ENCODE measurements around the gene SERINC5.

Gene SERINC5

DNA sequence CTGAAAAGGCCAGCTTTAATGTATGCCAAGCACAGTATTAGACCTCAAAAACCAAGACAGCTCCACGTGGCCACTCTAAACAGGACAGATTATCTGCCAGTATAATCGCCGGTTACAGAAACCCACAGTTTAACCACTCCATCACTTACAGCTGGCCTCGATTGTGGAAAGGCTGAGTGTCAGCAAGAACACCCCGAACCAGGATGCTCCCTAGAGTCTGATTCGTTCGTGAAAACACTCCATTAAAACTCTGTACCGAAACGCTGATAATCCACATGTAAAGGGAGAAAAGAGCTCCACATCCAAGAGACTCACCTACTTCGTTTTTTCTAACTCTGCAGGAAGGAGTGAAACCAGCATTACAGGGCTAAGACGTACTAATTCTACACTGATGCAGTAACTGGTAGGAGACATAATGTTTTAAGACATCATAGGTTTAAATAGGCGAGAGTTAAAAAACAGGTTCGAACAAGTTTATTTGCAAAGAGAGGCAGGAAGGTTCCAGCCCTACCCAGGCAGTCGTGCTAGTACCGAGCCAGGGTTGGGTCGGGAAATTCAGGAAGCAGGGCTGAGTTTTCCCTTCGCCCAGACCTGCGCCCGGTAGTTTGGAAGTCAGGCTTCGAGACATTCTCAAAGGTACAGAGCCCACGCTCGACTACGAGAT, 949 bp downstream of the SERINC5 start:
- no peak for DNase-seq (ENCODE audit: low read depth)

DNA sequence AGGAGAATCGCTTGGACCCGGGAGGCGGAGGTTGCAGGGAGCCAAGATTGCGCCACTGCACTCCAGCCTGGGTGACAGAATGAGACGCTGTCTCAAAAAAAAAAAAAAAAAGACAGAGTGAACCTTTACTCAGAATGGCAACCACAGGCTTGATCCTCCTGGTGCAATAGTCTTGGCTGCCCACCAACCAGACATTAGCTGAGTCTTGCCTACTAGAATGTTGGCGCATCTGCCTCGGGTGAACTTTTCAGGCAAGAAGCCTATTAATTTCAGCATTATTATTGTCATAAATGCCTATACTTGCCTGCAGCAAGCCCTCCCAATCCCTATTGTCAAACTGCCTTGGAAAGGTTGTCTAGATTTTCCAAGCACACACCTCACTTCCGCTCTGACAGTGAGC, 4.2 kb downstream of the SERINC5 start:
- DNase-seq (ENCODE audit: low read depth): no peak

DNA sequence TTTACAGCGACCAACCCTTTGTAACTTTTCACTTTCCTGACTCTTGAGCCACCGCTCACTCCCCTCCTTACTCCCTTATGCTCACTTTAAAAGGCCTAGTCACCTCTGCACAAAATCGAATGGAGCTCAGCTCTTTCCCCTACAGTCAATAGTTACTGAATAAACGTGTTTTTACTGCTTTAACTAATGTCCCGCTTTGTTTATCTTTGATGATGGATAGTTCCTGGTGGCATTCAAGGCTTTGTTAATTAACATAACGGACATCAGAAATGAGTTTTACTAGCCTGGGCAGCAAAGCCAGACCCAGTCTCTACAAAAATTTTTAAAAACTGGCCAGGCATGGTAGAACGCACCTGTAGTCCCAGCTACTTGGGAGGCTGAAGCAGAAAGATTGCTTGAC, 5.0 kb downstream of the SERINC5 start:
- DNase-seq (ENCODE audit: low read depth): no peak

DNA sequence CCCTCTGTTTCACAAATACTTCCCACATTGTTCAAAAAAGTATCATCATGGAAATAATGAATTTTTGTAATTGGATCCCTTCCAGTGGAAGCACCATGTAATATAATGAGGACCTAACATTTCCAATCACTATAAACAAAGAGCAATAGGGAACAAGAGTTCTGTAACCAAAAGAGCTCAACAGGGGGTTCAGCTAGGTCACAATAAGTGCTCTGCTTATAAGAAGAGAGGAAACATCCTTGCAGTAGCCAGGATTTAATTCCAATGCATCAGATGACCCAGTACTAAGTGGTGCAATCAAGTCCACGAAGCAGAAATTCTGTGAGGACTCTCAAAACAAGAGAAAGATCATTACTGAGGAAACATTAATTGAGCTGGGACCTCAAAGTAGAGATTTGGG, 5.9 kb downstream of the SERINC5 start:
- no peak for DNase-seq (ENCODE audit: low read depth)

DNA sequence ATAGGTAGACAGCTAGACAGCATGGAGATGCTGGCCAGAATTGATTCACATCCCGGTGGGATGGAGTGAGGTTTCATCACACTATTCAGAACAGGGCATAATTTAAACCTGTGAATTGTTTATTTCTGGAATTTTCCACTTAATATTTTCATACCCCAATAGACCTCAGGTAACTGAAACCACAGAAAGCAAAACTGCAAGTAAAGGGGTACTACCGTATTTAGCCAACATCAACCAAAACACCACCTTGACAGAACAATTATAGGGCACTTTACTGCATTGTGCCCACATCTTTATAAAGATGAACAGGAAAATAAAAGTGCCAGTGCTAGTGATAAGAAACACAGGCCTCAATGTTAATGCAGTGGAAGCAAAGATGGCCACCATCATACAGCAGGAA, 7.5 kb downstream of the SERINC5 start:
- DNase-seq (ENCODE audit: low read depth): no peak

DNA sequence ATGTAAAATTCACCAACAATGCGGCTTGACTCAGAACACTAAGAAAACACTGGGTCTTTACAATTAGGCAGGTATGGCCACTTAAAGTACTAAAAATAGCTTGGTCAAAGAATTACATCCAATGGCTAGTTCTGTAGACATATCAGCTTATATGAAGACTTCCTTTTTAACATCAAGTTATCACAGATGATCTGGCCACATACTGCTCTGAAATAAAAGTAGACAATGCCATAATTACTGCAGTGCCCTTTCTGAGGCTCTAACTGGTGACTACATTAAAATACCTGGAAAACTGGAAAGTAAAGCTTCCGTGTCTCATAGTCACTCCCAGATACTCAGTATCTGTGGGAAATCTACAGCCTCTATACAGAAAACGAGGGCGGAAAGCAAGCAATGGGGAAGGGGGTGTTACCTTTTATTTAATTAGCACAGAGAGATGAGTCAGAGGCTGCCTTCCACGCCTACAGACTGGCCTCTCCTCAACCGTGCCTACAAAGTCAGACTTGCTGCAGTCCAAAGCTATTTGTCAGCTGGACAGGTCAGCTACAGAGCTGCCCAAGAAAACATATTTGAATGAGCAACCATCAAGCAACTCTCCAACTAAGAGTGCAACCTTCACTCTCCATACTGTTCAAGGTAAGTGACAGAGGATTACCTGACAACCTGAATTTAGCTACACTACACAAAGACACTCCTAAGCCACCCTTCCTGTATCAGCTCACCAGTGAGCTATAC, 8.7 kb downstream of the SERINC5 start:
- no peak for DNase-seq (ENCODE audit: low read depth)

DNA sequence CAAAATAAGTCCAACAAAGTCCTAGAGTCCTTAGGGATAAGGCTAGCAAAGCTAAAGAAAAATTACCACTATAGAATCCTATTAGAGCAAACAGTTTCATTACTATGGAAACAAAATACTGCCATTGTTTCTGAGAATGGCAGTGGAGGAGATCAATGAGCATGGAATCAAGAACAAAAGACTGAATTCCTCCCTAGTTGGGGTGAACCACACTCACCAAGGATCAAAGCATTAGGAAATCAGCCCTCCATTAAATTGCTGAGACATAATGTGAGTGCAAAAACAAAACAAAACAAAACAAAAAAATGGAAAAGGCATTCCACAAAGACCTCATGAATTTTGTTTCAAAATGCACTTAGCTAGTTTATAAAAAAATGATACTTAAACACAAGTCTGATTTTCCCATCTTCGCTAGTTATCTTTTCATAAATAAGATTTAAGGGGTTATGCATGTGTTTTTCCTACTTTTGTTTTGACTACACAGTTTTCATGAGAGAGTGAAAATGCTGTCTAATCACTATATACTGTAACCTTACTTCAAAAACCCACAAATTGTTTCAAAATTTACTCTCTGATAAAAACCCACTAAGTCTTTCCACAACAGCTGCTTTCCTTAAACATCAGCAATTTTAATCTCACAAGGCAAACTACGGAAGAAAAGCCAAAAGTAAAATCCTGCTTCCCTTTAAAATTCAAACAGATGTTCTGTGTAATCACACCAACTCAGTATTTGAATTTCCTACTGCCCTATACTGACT, 9.7 kb downstream of the SERINC5 start:
- DNase-seq (ENCODE audit: low read depth): no peak

DNA sequence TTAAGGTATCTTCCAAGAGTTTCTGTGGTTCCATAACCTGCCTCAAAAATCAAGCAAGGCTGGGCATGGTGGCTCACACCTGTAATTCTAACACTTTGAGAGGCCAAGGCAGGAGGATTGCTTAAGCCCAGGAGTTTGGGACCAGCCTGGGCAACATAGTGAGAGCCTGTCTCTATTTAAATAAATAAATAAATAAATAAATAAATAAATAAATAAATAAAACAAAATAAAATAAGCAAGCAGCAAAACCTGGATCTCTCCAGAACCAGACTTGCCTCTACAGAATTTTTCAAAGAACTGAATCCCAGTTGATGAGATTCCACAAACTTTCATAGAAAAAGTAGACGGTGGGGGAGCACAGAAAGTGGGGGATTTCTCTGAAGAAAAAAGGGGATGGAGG, 12.3 kb downstream of the SERINC5 start:
- no peak for DNase-seq (ENCODE audit: low read depth)

DNA sequence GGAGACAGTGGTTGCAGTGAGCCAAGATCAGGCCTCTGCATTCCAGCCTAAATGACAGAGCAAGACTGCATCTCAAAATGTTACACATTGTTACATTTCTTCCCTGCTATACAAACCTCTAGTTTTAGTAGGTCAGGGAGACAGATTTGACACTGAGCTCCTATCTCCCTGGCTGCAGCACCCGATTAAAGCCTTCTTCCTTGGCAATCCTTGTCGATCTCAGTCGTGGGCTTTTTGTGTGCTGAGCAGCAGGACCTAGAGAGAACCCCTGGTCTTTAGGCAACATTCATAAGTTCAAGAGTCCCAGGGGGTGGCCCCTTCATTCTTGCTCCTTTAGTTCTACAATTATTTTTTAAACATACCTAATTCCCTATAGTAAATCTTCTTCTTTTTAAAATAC, 13.0 kb downstream of the SERINC5 start:
- no peak for DNase-seq (ENCODE audit: low read depth)

DNA sequence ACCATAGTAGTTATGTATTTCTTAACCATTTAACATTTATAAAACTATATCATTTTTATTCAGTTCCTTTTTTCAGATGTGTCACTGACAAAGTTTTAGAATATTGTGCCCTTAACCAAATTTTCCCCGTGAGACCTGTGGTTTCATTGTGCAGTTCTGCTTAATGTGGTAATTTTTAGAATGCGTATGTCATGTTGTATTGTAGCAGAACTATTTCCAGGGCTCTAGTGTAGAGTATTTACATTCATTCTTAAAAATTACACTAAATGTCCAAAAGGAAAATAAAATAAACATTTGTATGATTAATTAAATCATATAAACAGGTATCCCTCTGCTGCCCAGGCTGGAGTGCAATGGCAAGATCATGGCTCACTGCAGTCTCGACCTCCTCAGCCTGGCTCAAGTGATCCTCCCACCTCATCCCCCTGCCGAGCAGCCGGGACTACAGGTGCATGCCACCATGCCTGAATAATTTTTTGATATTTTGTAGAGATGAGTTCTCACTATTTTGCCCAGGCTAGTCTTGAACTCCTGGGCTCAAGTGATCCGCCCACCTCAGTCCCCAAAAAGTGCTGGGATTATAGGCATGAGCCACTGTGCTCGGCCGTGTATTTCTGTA, 15.4 kb downstream of the SERINC5 start:
- no peak for DNase-seq (ENCODE audit: low read depth)

DNA sequence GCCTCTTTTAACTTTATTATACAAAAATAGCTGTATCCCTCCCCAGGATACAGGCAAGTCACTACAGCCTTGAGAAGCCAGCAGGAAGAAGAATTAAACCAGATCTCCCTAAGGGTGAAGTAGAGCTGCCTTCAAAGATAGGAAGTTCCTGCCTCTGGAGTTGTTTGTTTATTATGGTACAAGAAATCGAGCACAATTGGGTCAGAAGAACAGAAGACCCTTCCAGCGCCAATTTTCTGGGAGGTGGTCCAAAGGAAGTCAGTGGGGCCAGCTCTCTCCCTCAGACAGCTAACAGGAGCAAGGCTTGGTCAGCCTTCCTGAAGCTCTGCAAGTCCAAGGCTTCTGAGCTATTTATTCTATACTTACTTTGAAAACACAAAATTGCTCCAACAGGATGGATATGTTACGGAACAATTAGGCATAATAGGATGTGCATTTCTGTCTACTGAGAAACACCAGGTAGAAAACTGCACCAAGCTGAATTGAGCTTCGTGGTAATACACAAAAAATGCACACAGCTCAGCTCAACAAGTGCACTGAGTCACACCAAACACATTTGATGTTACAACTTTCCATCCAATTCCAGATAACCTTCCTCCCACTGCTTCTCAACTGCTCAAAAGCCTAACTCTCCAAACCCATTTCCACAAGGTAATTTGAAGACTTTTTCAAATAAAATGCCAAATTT, 16.0 kb downstream of the SERINC5 start:
- DNase-seq (ENCODE audit: low read depth): no peak

DNA sequence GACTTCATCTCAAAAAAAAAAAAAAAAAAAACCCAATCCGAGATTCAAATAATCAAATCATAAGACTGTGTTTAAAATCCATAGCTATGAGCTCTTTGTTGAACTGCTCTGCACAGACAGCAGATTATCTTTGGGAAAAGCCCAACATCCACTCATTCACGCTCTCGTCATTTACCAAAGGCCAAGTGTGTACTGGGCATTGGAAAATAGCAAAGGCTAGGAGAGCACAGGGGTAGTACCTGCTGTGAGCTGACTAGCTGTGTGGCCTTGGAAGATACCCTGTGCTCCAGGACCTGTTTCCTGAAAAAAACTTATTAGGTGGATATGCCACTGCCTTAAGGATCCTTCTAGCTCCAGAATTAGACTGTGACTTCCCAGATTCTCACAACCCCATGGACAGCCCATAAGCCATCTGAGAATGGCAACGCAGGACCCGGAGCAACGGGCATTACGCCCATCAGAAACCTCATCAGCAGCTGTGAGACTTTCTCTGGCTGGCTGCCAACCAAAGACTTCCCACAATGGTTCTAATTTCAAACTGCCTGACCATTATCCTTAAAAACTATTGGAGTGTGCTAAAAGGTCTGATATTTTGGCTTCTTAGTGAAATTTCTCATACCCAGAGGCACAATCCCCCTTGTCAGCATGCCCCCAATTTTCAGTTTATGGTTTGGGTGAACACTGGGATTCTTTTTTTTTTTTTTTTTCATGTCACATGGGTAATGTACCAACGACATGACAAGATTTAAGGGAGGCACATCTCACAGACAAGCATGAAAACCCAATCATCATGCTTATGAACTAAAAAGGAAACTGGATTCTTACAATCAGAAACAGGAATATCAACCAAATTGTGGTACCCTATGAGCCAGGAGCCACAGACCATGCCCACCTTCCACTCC, 16.8 kb downstream of the SERINC5 start:
- DNase-seq (ENCODE audit: low read depth): no peak

DNA sequence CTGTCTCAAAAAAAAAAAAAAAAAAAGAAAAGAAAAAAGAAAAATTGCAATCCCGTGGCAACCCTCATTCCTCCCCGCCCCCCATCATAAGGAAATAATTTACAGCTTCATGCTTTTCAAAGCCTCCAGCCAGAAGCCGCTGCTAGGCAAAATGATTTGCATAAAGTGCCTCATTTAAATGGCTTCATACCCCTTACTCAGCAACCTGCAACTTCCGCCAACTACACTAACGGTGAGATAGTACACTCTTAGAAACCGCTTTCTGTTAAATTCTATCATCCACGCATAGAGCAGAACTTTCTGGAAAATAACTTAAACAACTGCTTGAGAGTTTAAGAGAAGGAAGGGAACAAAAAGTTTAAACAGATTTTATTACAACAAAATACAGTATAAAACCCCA, 17.8 kb downstream of the SERINC5 start:
- no peak for DNase-seq (ENCODE audit: low read depth)

DNA sequence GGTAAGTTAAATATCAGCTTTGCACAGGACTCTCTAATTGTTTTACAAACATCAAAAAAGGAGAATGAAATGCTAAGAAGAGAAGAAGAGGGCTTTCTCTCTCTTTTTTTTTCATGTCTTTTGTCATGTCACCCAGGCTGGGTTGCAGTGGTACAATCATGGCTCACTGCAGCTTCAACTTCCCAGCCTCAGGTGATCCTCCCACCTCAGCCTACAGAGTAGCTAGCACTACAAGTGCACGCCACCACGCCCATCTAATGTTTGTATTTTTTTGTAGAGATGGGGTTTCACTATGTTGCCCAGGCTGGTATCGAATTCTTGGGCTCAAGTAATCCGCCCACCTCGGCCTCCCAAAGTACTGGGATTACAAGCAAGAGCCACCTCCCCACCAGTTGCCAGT, 18.6 kb downstream of the SERINC5 start:
- DNase-seq (ENCODE audit: low read depth): no peak

DNA sequence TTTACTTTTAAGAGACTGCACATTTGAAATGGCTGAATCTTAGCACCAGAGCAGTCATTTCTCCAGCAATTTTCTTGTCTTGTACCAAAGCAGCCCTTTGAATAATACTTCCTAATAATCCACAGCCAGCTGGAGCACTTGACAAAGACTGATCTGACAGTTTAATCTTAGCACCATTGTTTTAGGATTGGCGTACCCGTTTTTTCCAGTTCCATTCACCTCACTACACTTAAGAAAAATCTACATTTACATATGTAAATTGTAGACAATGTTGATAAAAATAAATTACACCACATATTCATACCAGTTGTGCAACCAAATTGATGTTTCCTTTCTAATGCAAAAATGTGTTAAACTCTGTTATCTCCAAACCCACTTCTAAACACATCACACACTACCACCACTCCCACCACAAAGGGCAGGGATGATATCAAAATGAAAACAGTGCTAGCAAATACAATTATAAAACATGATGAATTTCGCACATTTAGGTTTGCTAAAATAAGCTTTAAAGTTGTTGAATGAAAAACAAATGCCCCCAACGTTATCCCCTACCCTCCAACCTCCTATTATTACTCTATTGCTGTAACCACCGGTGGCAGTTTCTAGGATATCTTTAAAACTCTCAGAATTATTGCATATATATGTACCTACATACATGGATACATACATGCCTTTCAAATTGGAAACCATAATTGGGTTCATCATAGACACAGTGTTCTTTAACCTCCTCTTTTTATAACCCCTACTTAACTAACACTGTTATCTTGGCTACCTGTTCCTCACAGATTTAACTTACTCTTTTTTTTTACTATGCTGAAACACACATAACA, 21.5 kb downstream of the SERINC5 start:
- no peak for DNase-seq (ENCODE audit: low read depth)

DNA sequence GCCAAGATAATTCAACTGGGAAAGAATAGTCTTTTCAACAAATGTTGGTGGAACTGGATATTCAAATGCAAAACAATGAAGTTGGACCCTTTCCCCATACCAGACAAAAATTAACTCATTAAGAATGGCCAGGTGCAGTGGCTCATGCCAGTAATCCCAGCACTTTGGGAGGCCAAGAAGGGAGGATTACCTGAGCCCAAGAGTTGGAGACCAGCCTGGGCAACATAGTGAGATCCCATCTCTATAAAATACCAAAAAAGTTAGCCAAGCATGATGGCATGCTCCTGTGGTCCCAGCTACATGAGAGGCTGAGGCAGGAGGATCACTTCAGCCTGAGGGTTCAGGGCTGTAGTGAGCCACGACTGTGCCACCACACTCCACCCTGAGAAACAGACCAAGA, 24.2 kb downstream of the SERINC5 start:
- no peak for DNase-seq (ENCODE audit: low read depth)

DNA sequence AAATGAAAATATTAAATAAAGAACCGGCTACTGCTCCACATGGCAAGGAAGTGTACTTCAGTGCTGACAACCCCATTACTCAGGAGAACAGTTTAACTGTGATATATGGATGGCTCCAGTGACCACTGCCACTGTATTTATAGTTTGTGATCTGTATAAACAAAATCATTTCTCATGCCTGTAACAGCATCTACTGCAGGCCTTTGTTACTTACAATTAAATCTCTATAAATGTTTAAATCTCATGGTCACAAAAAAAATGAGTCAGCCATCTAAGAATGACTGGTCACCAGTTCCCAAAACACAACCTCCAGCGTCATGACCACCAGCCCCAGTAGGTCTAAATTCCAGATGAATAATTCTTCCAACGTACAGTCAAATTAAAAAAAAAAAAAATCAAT, 24.6 kb downstream of the SERINC5 start:
- no peak for DNase-seq (ENCODE audit: low read depth)

DNA sequence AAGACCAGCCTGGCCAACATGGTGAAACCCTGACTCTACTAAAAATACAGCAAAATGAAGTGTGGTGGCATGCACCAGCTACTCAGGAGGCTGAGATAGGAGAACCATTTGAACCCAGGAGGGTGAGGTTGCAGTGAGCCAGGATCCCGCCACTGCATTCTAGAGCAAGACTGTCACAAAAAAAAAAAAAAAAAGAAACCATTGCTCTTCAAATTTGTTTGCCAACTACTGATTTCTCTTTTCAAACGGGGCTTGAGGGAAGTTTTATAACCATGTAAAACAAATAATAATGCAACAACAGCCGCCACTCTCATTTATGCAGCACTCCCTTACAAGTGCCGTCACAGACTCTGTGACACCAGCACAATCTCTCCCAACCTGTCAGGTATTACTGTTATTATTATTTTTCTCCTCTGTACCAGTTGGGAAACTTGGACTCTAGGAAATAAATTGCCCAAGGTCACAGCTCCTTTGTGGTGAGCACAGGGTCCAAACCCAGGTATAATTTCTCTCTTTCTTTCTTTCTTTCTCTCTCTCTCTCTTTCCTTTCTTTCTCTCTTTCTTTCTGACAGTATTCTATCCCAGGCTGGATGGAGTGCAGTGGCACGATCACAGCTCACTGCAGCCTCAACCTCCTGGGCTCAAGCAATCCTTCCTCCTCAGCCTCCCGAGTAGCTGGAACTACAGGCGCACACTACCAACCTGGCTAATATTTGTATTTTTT, 25.4 kb downstream of the SERINC5 start:
- DNase-seq (ENCODE audit: low read depth): no peak

DNA sequence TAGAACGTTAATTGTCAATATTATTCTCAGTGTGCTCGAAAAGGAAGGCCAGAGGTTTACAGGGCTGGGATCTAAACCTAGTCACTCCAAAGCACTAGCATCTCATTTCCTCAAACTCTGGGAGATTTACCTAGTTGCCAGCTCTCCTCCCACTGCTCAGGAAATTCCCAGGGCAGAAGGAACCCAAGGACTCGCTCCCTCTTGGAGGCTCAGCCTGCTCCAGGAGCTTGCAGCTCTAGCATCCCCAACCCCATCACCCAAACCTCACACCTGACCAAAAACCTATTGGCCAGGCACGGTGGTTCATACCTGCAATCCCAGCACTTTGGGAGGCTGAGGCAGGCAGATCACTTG, 26.0 kb downstream of the SERINC5 start:
- DNase-seq (ENCODE audit: low read depth): no peak

Measured in stimulated activated CD8-positive, alpha-beta memory T cell treated with anti-CD3 and anti-CD28 coated beads, Interleukin-12 subunit alpha, Interleukin-12 subunit beta, amount 100 ng/mL, for 1 hour (primary cell).